GM10266 (cell line): ENCODE data around the gene OR2AT4.
A peak's percentile ranks its signal among the peaks of the same experiment; 100 is the strongest.

ENCODE experiments used
- DNase-seq: peaks from one replicate; pipeline ENCODE4 v3.0.0; 2012; ENCODE audit errors: extremely low spot score
- CTCF ChIP-seq: IDR thresholded peaks from 2 replicates; pipeline ENCODE4 v1.5.1; 2012; ENCODE audit warnings: mild to moderate bottlenecking, low read depth; ENCODE audit not compliant: control insufficient read depth, insufficient read depth; ENCODE audit errors: missing control alignments

OR2AT4 gene

DNA sequence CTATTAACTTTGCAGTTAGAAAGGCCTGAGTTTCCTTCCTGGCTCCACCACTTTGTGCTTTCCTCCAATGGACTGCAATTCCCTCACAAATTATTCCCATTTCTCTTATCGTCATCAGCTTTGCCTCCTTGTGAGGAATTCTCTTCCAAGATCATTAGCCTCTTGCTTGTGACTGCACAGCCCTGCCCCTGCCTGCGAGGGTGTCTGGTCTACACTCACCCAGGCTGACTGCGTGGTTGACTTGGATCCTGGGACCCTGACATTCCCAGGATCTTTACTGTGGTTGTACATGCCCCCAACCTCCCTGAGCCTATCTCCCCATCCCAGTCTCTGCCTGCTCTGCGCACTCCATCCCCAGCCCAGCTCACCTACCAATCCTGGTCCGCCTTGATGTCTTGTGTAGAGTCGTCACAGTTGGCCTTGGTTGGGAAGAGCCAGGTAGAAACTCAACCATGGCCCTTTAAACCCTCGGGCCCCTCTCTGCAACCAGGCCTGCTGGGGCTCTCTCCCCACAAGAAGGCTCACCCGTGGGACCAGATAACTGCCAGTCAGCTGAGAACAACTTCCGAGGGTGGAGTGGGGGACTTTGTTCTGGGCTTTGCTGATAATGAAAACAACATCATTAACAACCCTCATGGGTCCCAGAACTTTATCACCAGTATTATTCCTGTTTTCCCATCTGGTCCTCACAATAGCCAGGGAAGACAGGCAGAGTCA, at the start of gene OR2AT4:
OR2AT4 (minus strand) TSS at position 421 of the 717 bp plus-strand sequence.
- DNase-seq = no peak
- TF ChIP-seq CTCF = no peak

DNA sequence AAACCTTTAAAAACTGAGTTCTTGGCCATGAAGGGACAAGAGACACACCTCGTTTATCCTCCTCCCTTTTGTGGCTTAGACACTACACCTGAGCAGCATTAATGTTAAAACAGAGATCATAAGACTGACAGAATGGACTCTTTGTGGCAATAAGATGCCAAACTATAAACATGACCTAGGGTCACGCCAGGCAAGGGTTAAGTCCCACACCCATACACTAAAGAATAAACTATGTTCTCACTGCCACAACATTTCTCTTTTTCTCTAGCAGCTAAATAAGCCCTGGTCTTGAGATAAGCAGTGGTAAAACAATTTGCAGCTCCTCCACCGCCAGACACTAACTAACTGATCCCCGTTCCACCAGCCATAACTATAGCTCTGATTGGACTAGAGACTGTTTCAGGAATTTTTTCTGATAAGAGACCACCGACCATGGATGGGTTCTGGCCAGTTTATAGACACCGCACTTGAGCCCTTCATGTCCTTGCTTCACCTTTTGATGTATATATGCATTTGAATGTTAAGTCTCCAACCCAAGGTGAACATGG, 49.4 kb upstream of the OR2AT4 start:
- no peak for DNase-seq
- TF ChIP-seq CTCF = no peak

- no peak for DNase-seq
- no peak for TF ChIP-seq CTCF
Observed at GRCh38 chr11:75145196-75145971, 48.7 kb upstream of the OR2AT4 start.

DNA sequence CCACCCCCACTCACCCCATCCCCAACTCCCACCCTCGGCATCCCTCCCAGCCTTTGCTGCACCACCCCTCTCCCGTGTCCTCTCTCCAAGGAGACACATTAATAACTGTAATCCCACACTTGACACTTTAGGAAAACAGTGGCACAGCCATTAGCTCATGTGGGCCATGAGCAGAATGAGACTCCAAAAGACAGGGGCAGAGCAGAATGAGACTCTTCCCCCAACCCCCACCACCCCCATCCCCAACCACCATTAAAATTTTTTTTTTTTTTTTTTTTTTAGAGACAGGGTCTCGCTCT, 48.0 kb upstream of the OR2AT4 start:
- no peak for DNase-seq
- no peak for TF ChIP-seq CTCF

DNA sequence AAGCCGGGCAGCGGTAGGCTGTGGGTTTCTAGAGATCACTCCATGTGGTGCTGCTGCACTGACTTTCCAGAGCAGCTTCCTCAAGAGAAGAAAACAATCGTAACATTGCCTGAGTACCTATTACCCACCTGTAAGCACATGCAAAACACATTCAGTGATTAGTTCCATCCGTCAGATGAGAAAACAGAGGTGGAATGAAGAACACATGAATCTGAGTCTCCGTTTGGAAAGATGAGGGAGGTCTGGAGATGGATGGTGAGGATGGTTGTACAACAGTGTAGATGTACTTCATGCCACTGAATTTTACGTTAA, 46.7 kb upstream of the OR2AT4 start:
- DNase-seq = no peak
- no peak for TF ChIP-seq CTCF

DNA sequence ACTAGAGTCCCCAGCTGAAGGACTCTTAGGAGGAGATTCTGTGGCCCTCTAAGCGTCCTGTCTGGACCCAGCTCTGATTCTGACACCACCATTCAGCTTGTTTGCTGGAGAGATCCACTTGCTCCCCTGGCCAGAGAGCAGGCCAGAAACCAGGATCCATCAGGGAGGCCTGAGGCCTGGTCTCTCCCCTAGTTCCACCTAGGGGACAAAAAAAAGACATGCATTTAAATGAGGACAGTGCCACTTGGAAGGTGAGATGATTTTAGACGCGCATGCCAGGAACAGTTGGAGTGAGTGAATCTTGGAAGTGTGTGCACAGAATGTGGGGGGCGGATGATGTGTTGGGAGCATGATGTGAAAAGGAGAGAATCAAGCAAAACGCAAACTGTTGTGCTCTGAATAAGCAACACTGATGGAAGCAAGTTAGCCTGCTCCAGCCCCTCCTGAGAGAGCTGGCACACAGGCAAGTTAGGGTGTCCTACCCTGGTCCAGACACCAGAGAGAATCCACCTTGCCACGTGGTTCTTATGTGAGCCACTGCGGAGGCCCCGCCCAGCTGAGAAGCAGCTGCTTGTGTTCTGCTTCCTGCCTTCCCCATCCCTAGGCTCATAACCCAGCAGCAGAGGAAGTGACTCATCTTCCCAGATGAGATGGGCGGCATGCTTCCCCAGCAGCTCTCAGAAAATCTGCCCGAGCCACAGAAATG, 46.2 kb upstream of the OR2AT4 start:
- DNase-seq = peak; percentile 43
- no peak for TF ChIP-seq CTCF

DNA sequence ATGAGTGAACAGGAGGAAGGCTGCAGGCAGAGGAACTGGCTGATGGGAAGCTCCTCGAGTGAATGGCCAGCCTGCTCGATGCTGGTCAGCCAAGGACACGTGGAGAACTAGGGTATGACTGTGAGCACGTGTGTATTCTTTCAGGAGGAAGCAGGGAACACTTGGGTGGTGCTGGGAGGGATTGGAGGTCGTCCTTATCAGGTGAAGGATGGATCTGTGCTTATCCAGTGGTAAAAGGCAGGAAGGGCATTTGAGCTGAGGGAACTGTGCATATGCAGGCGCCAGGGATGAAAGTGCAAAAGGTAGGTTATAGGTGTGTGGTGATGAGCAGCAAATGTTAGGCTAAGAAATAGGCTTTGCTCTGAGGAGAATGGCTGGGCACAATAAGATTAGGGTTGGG, 44.5 kb upstream of the OR2AT4 start:
- no peak for TF ChIP-seq CTCF
- DNase-seq = no peak
